Stimulated activated CD4-positive, alpha-beta T cell treated with anti-CD3 and anti-CD28 coated beads, Interleukin-4, amount 100 ng/mL, for 48 hours (primary cell): Measurements from ENCODE around the gene OR4A16.

Experiments used
- DNase-seq, 2 donors: peaks; one replicate each; pipeline ENCODE4 v3.0.0-alpha.2; 2020; ENCODE audit warnings: low read depth in 2 of 2

The OR4A16 gene

GRCh38 chr11:55342901-55343300, at the start of gene OR4A16:
TSS of gene OR4A16 (plus strand) at chr11:55343201. CDS start at chr11:55343201, 0 bp downstream.
- no peak for DNase-seq

GRCh38 chr11:55324500-55324899, 18.5 kb upstream of the OR4A16 start:
- DNase-seq, result no peak

GRCh38 chr11:55345306-55345705, 2.3 kb downstream of the OR4A16 start:
- no peak for DNase-seq

- DNase-seq, result no peak
These were observed 6.0 kb downstream of the OR4A16 start for GRCh38 chr11:55349032-55349431.

GRCh38 chr11:55357560-55358184, 14.7 kb downstream of the OR4A16 start:
- DNase-seq, result no peak

- no peak for DNase-seq
These were observed 24.7 kb downstream of the OR4A16 start, which contains the start of gene OR4A15 for GRCh38 chr11:55367674-55368073. TSS of gene OR4A15 (plus strand) at chr11:55367974. CDS start at chr11:55367974, 0 bp downstream.
